Measurements from ENCODE around the gene CD79B.

CD79B gene

GRCh38 chr17:63943745-63944144, 11.6 kb upstream of the CD79B start:
- Mint-ChIP-seq H3K36me3 (no peaks in the 10 kb centered on the region), H3K27ac (no peak overlapping the region)
- no peak for DNase-seq (ENCODE audit: low spot score in 2 of 2)

GRCh38 chr17:63942309-63942985, 10.3 kb upstream of the CD79B start:
- ATAC-seq (no peak), DNase-seq (ENCODE audit: low spot score in 2 of 2) (no peak)
- H3K4me3 Mint-ChIP-seq, result no peak overlapping the region
- peaks cover 48% of the 10 kb centered on the region for H3K4me1 Mint-ChIP-seq
- no peaks in the 10 kb centered on the region for H3K9me3 Mint-ChIP-seq
- peak overlapping the region; percentile 73 for H3K27ac Mint-ChIP-seq
- no peaks in the 10 kb centered on the region for H3K36me3 Mint-ChIP-seq

More at GRCh38 chr17:63943745-63944144, 11.6 kb upstream of the CD79B start:
- H3K4me1 Mint-ChIP-seq, result peaks cover 45% of the 10 kb centered on the region
- ATAC-seq, result no peak
- no peak overlapping the region for H3K4me3 Mint-ChIP-seq
- H3K9me3 Mint-ChIP-seq, result no peaks in the 10 kb centered on the region

- Mint-ChIP-seq H3K36me3 (no peaks in the 10 kb centered on the region), H3K4me3 (no peak overlapping the region), H3K4me1 (peaks cover 45% of the 10 kb centered on the region), H3K9me3 (no peaks in the 10 kb centered on the region), H3K27ac (no peak overlapping the region)
- no peak for DNase-seq (ENCODE audit: low spot score in 2 of 2)
- no peak for ATAC-seq
Measured at GRCh38 chr17:63941751-63942150, 9.6 kb upstream of the CD79B start.

- ATAC-seq, result no peak
- H3K9me3 Mint-ChIP-seq, result no peaks in the 10 kb centered on the region
- no peaks in the 10 kb centered on the region for H3K36me3 Mint-ChIP-seq
- peaks cover 39% of the 10 kb centered on the region for H3K4me1 Mint-ChIP-seq
- no peak overlapping the region for H3K27ac Mint-ChIP-seq
- H3K4me3 Mint-ChIP-seq, result no peak overlapping the region
- DNase-seq (ENCODE audit: low spot score in 2 of 2), result no peak
Measured at GRCh38 chr17:63941162-63941561, 9.0 kb upstream of the CD79B start.

GRCh38 chr17:63940584-63940983, 8.5 kb upstream of the CD79B start:
- no peaks in the 10 kb centered on the region for H3K9me3 Mint-ChIP-seq
- H3K4me3 Mint-ChIP-seq, result no peak overlapping the region
- no peak for DNase-seq (ENCODE audit: low spot score in 2 of 2)
- no peaks in the 10 kb centered on the region for H3K36me3 Mint-ChIP-seq
- H3K27ac Mint-ChIP-seq, result no peak overlapping the region
- ATAC-seq, result no peak
- H3K4me1 Mint-ChIP-seq, result peaks cover 34% of the 10 kb centered on the region

- Mint-ChIP-seq H3K4me3 (no peak overlapping the region), H3K9me3 (no peaks in the 10 kb centered on the region), H3K4me1 (peaks cover 27% of the 10 kb centered on the region), H3K36me3 (no peaks in the 10 kb centered on the region), H3K27ac (peak overlapping the region; percentile 77)
- DNase-seq (ENCODE audit: low spot score in 2 of 2) (no peak), ATAC-seq (no peak)
Measured at GRCh38 chr17:63939884-63940283, 7.8 kb upstream of the CD79B start.

GRCh38 chr17:63939401-63939800, 7.3 kb upstream of the CD79B start:
- ATAC-seq (no peak), DNase-seq (ENCODE audit: low spot score in 2 of 2) (no peak)
- peak overlapping the region; percentile 77 for H3K27ac Mint-ChIP-seq
- no peaks in the 10 kb centered on the region for H3K36me3 Mint-ChIP-seq
- no peaks in the 10 kb centered on the region for H3K9me3 Mint-ChIP-seq
- no peak overlapping the region for H3K4me3 Mint-ChIP-seq
- peaks cover 22% of the 10 kb centered on the region for H3K4me1 Mint-ChIP-seq

GRCh38 chr17:63937920-63938319, 5.8 kb upstream of the CD79B start:
- no peaks in the 10 kb centered on the region for H3K36me3 Mint-ChIP-seq
- H3K4me1 Mint-ChIP-seq, result peaks cover 24% of the 10 kb centered on the region
- H3K27ac Mint-ChIP-seq, result peak overlapping the region; percentile 77
- no peak overlapping the region for H3K4me3 Mint-ChIP-seq
- no peak for DNase-seq (ENCODE audit: low spot score in 2 of 2)
- no peak for ATAC-seq
- no peaks in the 10 kb centered on the region for H3K9me3 Mint-ChIP-seq

- DNase-seq (ENCODE audit: low spot score in 2 of 2) (no peak), ATAC-seq (no peak)
- H3K4me1 Mint-ChIP-seq, result peaks cover 24% of the 10 kb centered on the region
- H3K9me3 Mint-ChIP-seq, result no peaks in the 10 kb centered on the region
- H3K27ac Mint-ChIP-seq, result no peak overlapping the region
- no peaks in the 10 kb centered on the region for H3K36me3 Mint-ChIP-seq
- H3K4me3 Mint-ChIP-seq, result no peak overlapping the region
Measured at GRCh38 chr17:63937319-63937718, 5.2 kb upstream of the CD79B start.

GRCh38 chr17:63934183-63935112, 2.3 kb upstream of the CD79B start:
- DNase-seq (ENCODE audit: low spot score in 2 of 2), result no peak
- Mint-ChIP-seq H3K4me3 (no peak overlapping the region), H3K36me3 (no peaks in the 10 kb centered on the region), H3K27ac (no peak overlapping the region), H3K9me3 (no peaks in the 10 kb centered on the region), H3K4me1 (peaks cover 39% of the 10 kb centered on the region)
- ATAC-seq, result no peak

- ATAC-seq (no peak), DNase-seq (ENCODE audit: low spot score in 2 of 2) (no peak)
- peak overlapping the region; percentile 92 for H3K27ac Mint-ChIP-seq
- H3K4me3 Mint-ChIP-seq, result peak overlapping the region; percentile 83
- H3K4me1 Mint-ChIP-seq, result peaks cover 31% of the 10 kb centered on the region
- no peaks in the 10 kb centered on the region for H3K36me3 Mint-ChIP-seq
- H3K9me3 Mint-ChIP-seq, result no peaks in the 10 kb centered on the region
Measured at GRCh38 chr17:63933598-63933997, 1.5 kb upstream of the CD79B start.

GRCh38 chr17:63932721-63933120, 590 bp upstream of the CD79B start:
- ATAC-seq, result no peak
- no peaks in the 10 kb centered on the region for H3K9me3 Mint-ChIP-seq
- H3K36me3 Mint-ChIP-seq, result no peaks in the 10 kb centered on the region
- DNase-seq (ENCODE audit: low spot score in 2 of 2), result no peak
- peak overlapping the region; percentile 83 for H3K4me3 Mint-ChIP-seq
- peak overlapping the region; percentile 92 for H3K27ac Mint-ChIP-seq
- peaks cover 28% of the 10 kb centered on the region for H3K4me1 Mint-ChIP-seq

GRCh38 chr17:63930951-63931575, 1.1 kb downstream of the CD79B start:
- no peaks in the 10 kb centered on the region for H3K36me3 Mint-ChIP-seq
- H3K27ac Mint-ChIP-seq, result peak overlapping the region; percentile 92
- H3K9me3 Mint-ChIP-seq, result no peaks in the 10 kb centered on the region
- peaks cover 28% of the 10 kb centered on the region for H3K4me1 Mint-ChIP-seq
- H3K4me3 Mint-ChIP-seq, result peak overlapping the region; percentile 83
- peak; percentile 82 for ATAC-seq
- DNase-seq (ENCODE audit: low spot score in 2 of 2), result peak; percentile 42 to 77

- peak overlapping the region; percentile 83 for H3K4me3 Mint-ChIP-seq
- no peaks in the 10 kb centered on the region for H3K36me3 Mint-ChIP-seq
- H3K9me3 Mint-ChIP-seq, result no peaks in the 10 kb centered on the region
- DNase-seq (ENCODE audit: low spot score in 2 of 2) (no peak), ATAC-seq (no peak)
- peak overlapping the region; percentile 92 for H3K27ac Mint-ChIP-seq
- H3K4me1 Mint-ChIP-seq, result peaks cover 28% of the 10 kb centered on the region
Measured at GRCh38 chr17:63929860-63930766, 2.0 kb downstream of the CD79B start.

All from stimulated activated effector memory CD8-positive, alpha-beta T cell treated with anti-CD3 and anti-CD28 coated beads, Interleukin-12 subunit alpha, Interleukin-12 subunit beta, amount 100 ng/mL, for 72 hours (primary cell).